H1 (cell line): Measurements from ENCODE around the gene NFIC. TPM values are rescaled to one million over a fixed set of nuclear protein-coding genes. Genes with fewer than 3 reads are reported as not detected.

Experiments
- CTCF ChIA-PET: fragments of 300-600 bp; sonication (Branson Sonifier 250); formaldehyde crosslinking; loops from one replicate; lab custom pipeline; 2021; ENCODE audit not compliant: partially characterized antibody; lab: Charles Lee
- POLR2A ChIA-PET: fragments of 300-600 bp; sonication (Branson Sonifier 250); formaldehyde crosslinking; loops from one replicate; lab custom pipeline; 2021; ENCODE audit warnings: inconsistent platforms; ENCODE audit not compliant: partially characterized antibody; lab: Charles Lee
- DNase-seq, 2 experiments: peaks; one replicate each; pipeline versions ENCODE4 v3.0.0 to v3.0.0-alpha.2; 2010 to 2022; ENCODE audit warnings: low spot score in 2 of 2, low read depth in 1 of 2, mixed read lengths in 1 of 2
- FAIRE-seq: peaks from 2 replicates; lab custom pipeline; 2011; peaks lifted over from hg19 to GRCh38; lab: Jason Lieb, UNC
- H2AFZ ChIP-seq: 2 replicates; pipeline ENCODE4 v1.8.1; 2012; ENCODE audit warnings: low read length, inconsistent platforms
- H2AK5ac ChIP-seq: 2 replicates; pipeline ENCODE4 v1.6.1; 2013; ENCODE audit warnings: low read depth, low read length
- H2BK120ac ChIP-seq: replicated peaks from 2 replicates; pipeline ENCODE3; 2013; ENCODE audit warnings: low read depth, low read length, inconsistent platforms
- H2BK12ac ChIP-seq: 2 replicates; pipeline ENCODE4 v1.6.1; 2013; ENCODE audit warnings: low read depth, low read length
- H2BK15ac ChIP-seq: 2 replicates; pipeline ENCODE4 v1.6.1; 2013; ENCODE audit warnings: low read length
- H2BK20ac ChIP-seq: 2 replicates; pipeline ENCODE4 v1.6.1; 2013; ENCODE audit warnings: low read length
- H2BK5ac ChIP-seq: 2 replicates; pipeline ENCODE4 v1.6.1; 2013; ENCODE audit warnings: low read depth, low read length
- H3K14ac ChIP-seq: 2 replicates; pipeline ENCODE4 v1.6.1; 2013; ENCODE audit warnings: inconsistent platforms; ENCODE audit not compliant: insufficient read length
- H3K18ac ChIP-seq: 2 replicates; pipeline ENCODE4 v1.6.1; 2013; ENCODE audit warnings: low read length; ENCODE audit errors: extremely low read depth
- H3K23ac ChIP-seq: 2 replicates; pipeline ENCODE4 v1.6.1; 2013; ENCODE audit warnings: inconsistent platforms; ENCODE audit not compliant: insufficient read length
- H3K23me2 ChIP-seq: 2 replicates; pipeline ENCODE4 v1.6.1; 2013; ENCODE audit warnings: low read depth, low read length
- H3K27ac ChIP-seq: 2 replicates; pipeline ENCODE4 v1.6.1; 2011; ENCODE audit warnings: low read depth, low read length, inconsistent platforms
- H3K27me3 ChIP-seq, 4 experiments: replicated peaks in 1 of 4; 1 replicate in 1 of 4; 2 replicates in 3 of 4; pipeline versions ENCODE4 v1.6.1 to v1.8.1; 2011 to 2013; ENCODE audit warnings: low read length in 3 of 4, mild to moderate bottlenecking in 3 of 4, inconsistent platforms in 2 of 4, mixed read lengths in 2 of 4, moderate library complexity in 1 of 4; ENCODE audit not compliant: control insufficient read depth in 3 of 4, insufficient read depth in 3 of 4; ENCODE audit errors: extremely low read depth in 1 of 4
- H3K36me3 ChIP-seq, 4 experiments: 2 replicates each; pipeline versions ENCODE4 v1.6.1 to v1.8.1; 2011 to 2013; ENCODE audit warnings: mild to moderate bottlenecking in 4 of 4, low read length in 3 of 4, moderate library complexity in 2 of 4, control low read depth in 1 of 4, inconsistent platforms in 1 of 4; ENCODE audit not compliant: insufficient read depth in 4 of 4, control insufficient read depth in 2 of 4
- H3K4ac ChIP-seq: replicated peaks from 2 replicates; pipeline ENCODE3; 2013; ENCODE audit warnings: low read length, low read depth, mixed read lengths, inconsistent platforms; ENCODE audit not compliant: insufficient read length
- H3K4me1 ChIP-seq, 4 experiments: replicated peaks in 1 of 4; 1 replicate in 1 of 4; 2 replicates in 3 of 4; pipeline versions ENCODE4 v1.6.1 to v1.8.1; 2011 to 2013; ENCODE audit warnings: low read length in 3 of 4, inconsistent platforms in 2 of 4, mixed read lengths in 1 of 4; ENCODE audit not compliant: insufficient read depth in 4 of 4, control insufficient read depth in 3 of 4
- H3K4me2 ChIP-seq, 2 experiments: 2 replicates each; pipeline versions ENCODE4 v1.6.1 to v1.8.1; 2011 to 2013; ENCODE audit warnings: low read depth in 2 of 2, low read length in 2 of 2, control low read depth in 1 of 2, inconsistent platforms in 1 of 2, mild to moderate bottlenecking in 1 of 2; ENCODE audit not compliant: insufficient read depth in 1 of 2
- H3K4me3 ChIP-seq, 4 experiments: fragments of 200-600, 300-600 bp in 1 of 4; sonication (generic), shearing (Covaris generic), sonication (Bioruptor Twin) in 1 of 4; 2 replicates each; pipeline versions ENCODE4 v1.5.1 to v1.8.1; 2011 to 2016; ENCODE audit warnings: low read length in 4 of 4, low read depth in 3 of 4, control low read depth in 2 of 4, inconsistent platforms in 2 of 4, mild to moderate bottlenecking in 2 of 4, mixed read lengths in 1 of 4, moderate library complexity in 1 of 4; ENCODE audit not compliant: insufficient read depth in 2 of 4; ENCODE audit errors: extremely low read depth in 1 of 4
- H3K56ac ChIP-seq: replicated peaks from 2 replicates; pipeline ENCODE3; 2013; ENCODE audit warnings: low read depth, mild to moderate bottlenecking, mixed read lengths, low read length, inconsistent platforms; ENCODE audit not compliant: insufficient read length
- H3K79me1 ChIP-seq: 2 replicates; pipeline ENCODE4 v1.6.1; 2013; ENCODE audit warnings: low read depth, low read length, control low read depth
- H3K79me2 ChIP-seq, 2 experiments: 2 replicates each; pipeline versions ENCODE4 v1.6.1 to v1.8.1; 2012 to 2013; ENCODE audit warnings: low read length in 2 of 2, mild to moderate bottlenecking in 2 of 2, inconsistent platforms in 1 of 2; ENCODE audit not compliant: insufficient read depth in 2 of 2, control insufficient read depth in 1 of 2
- H3K9ac ChIP-seq, 4 experiments: replicated peaks in 1 of 4; 1 replicate in 1 of 4; 2 replicates in 3 of 4; pipeline versions ENCODE4 v1.6.1 to v1.8.1; 2011 to 2013; ENCODE audit warnings: low read depth in 3 of 4, low read length in 3 of 4, control low read depth in 2 of 4, mild to moderate bottlenecking in 2 of 4, moderate library complexity in 2 of 4, inconsistent platforms in 1 of 4; ENCODE audit errors: extremely low read depth in 1 of 4
- H3K9me3 ChIP-seq, 2 experiments: 2 replicates each; pipeline versions ENCODE4 v1.6.1 to v1.8.1; 2012 to 2013; ENCODE audit warnings: mild to moderate bottlenecking in 2 of 2, moderate library complexity in 2 of 2, control low read depth in 1 of 2, inconsistent platforms in 1 of 2, low read depth in 1 of 2, low read length in 1 of 2, mixed read lengths in 1 of 2; ENCODE audit not compliant: insufficient read depth in 2 of 2
- H4K20me1 ChIP-seq, 2 experiments: replicated peaks in 1 of 2; 2 replicates each; pipeline versions ENCODE3 to v1.8.1; 2011 to 2013; ENCODE audit warnings: inconsistent platforms in 2 of 2, low read length in 2 of 2, mild to moderate bottlenecking in 1 of 2; ENCODE audit not compliant: insufficient read depth in 2 of 2, control insufficient read depth in 1 of 2
- H4K5ac ChIP-seq: 2 replicates; pipeline ENCODE4 v1.6.1; 2013; ENCODE audit warnings: low read length, low read depth, mixed read lengths, inconsistent platforms; ENCODE audit not compliant: insufficient read length
- H4K8ac ChIP-seq: 2 replicates; pipeline ENCODE4 v1.8.0; 2013; ENCODE audit warnings: mild to moderate bottlenecking, moderate library complexity, low read length, inconsistent platforms; ENCODE audit not compliant: insufficient read depth; ENCODE audit errors: extremely low read depth
- H4K91ac ChIP-seq: replicated peaks from 2 replicates; pipeline ENCODE3; 2013; ENCODE audit warnings: low read length, mixed read lengths, inconsistent platforms; ENCODE audit not compliant: insufficient read length
- BACH1 ChIP-seq: IDR thresholded peaks from 2 replicates; pipeline ENCODE4 v1.6.1; 2012; ENCODE audit warnings: low read length, improper control_type of control experiment
- EP300 ChIP-seq, 2 experiments: IDR thresholded peaks; 1 replicate in 1 of 2; 2 replicates in 1 of 2; pipeline ENCODE4 v1.6.1; 2011 to 2012; ENCODE audit warnings: low read depth in 2 of 2, low read length in 2 of 2, mild to moderate bottlenecking in 2 of 2, borderline replicate concordance in 1 of 2, inconsistent platforms in 1 of 2, moderate library complexity in 1 of 2
- KDM4A ChIP-seq: IDR thresholded peaks from one replicate; pipeline ENCODE4 v1.7.1; 2012; ENCODE audit warnings: low read depth, mild to moderate bottlenecking, moderate library complexity, low read length, inconsistent platforms; ENCODE audit not compliant: severe bottlenecking
- MAFK ChIP-seq: IDR thresholded peaks from 2 replicates; pipeline ENCODE4 v1.6.1; 2012; ENCODE audit warnings: low read depth, mild to moderate bottlenecking, improper control_type of control experiment, low read length
- POU5F1 ChIP-seq: IDR thresholded peaks from 2 replicates; pipeline ENCODE4 v1.6.1; 2011; ENCODE audit warnings: low read depth, mild to moderate bottlenecking, low read length, moderate library complexity
- SIN3A ChIP-seq, 2 experiments: IDR thresholded peaks in 1 of 2; conservative IDR thresholded peaks in 1 of 2; 2 replicates each; pipeline ENCODE4 v1.6.1; 2011 to 2012; ENCODE audit warnings: low read length in 2 of 2, improper control_type of control experiment in 1 of 2, low read depth in 1 of 2, mild to moderate bottlenecking in 1 of 2
- SP1 ChIP-seq: IDR thresholded peaks from 2 replicates; pipeline ENCODE4 v1.6.1; 2011; ENCODE audit warnings: low read depth, low read length
- SUZ12 ChIP-seq: fragments of 200-600 bp; sonication (generic); IDR thresholded peaks from 2 replicates; pipeline ENCODE4 v1.6.1; 2012; ENCODE audit warnings: mild to moderate bottlenecking, inconsistent platforms, low read length, moderate library complexity, mixed read lengths
- TBP ChIP-seq: IDR thresholded peaks from 2 replicates; pipeline ENCODE4 v1.6.1; 2011; ENCODE audit warnings: low read depth, low read length, improper control_type of control experiment
- TCF12 ChIP-seq: IDR thresholded peaks from 2 replicates; pipeline ENCODE4 v1.6.1; 2011; ENCODE audit warnings: low read depth, mild to moderate bottlenecking, low read length
- WGBS, 2 experiments: shearing (Covaris generic) in 1 of 2; methylation state at CpG; one replicate each; pipeline versions ENCODE4 v1.1.6 to v1.1.7; 2013 to 2015; ENCODE audit warnings: low lambda C conversion rate in 2 of 2, mixed read lengths in 2 of 2, inconsistent platforms in 1 of 2, low coverage in 1 of 2, missing lambda C conversion rate in 1 of 2; ENCODE audit not compliant: insufficient replicate concordance in 2 of 2, insufficient coverage in 1 of 2, insufficient read length in 1 of 2; ENCODE audit errors: extremely low coverage in 1 of 2, missing lambda C conversion rate in 1 of 2; 5-methylcytosine and 5-hydroxymethylcytosine counted together
- polyA plus RNA-seq, 7 experiments: library from polyadenylated mRNA; depleted of rRNA in 3 of 7; stranded (reverse) in 5 of 7; unstranded in 2 of 7; fragments of >200 nt in 5 of 7; fragments of 200-250 nt in 2 of 7; gene quantifications; 1 replicate in 5 of 7; 2 replicates in 1 of 7; 4 replicates in 1 of 7; pipeline versions ENCODE4 v1.2.1 to v1.2.3, GENCODE V29; 2011 to 2013; ENCODE audit warnings: missing spikeins in 2 of 7, mixed read lengths in 2 of 7
- total RNA-seq: library from RNA; stranded (reverse); fragmentation: NEBNext Ultra II Directional; extraction: Animal tissue kit (Norgen Biotek cat#: 25700); gene quantifications from 2 replicates; pipeline ENCODE4 v1.2.1, GENCODE V29; 2021

The NFIC gene
- total and polyA plus RNA-seq, 2 of the 8 experiments (the other 6 are each of a cell fraction or from before 2014, with no cell fraction given), result 0.56 to 3.2 TPM

DNA sequence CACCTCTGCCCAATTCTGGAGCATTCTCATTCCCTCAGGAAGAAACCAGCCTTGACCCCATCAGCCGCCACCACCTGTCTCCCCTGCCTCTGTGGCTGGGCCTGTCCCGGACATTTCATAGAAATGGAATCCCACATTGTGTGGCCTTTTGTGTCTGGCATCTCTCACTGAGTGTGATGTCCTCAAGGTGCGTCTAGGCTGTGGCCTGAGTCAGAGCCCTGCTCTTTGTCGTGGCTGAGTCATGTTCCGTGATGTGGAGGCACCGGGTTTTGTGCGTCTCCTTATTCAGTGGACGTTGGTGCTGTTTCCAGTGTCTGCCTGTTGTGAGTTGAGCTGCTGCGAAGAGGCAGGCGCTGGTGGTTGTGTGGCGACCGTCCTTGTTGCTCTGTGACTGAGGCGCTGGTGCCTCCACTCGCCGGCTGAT is 143.2 kb downstream of the NFIC start:
- H3K27ac ChIP-seq, result no peak overlapping the region
- POLR2A ChIA-PET, result interaction anchor here (1.1 kb wide), 1 partner anchor 15 kb away, joined by 4 read pairs; no protein-coding TSS in a partner anchor
- no peak overlapping the region for H3K4me2 ChIP-seq
- H3K9ac ChIP-seq, result peak overlapping the region in 1 of 4 experiments; percentile 26; a peak in 1 of 7 replicates
- H3K4ac ChIP-seq, result no peak overlapping the region
- H3K14ac ChIP-seq, result no peak overlapping the region
- no peak overlapping the region for H2BK20ac ChIP-seq
- no peak overlapping the region for H2AFZ ChIP-seq
- 0 out of 2 replicates have a peak overlapping the region, but pooled peaks have one; percentile 18 for H2BK5ac ChIP-seq
- H4K5ac ChIP-seq, result no peak overlapping the region
- peak overlapping the region; percentile 3 for H4K91ac ChIP-seq
- no peaks in the 10 kb centered on the region for H3K9me3 ChIP-seq
- H4K20me1 ChIP-seq, result peaks cover 19 to 38% of the 10 kb centered on the region in 2 experiments
- CTCF ChIA-PET, result interaction anchor here (1.0 kb wide), 1 partner anchor 27 kb away, joined by 3 read pairs; no protein-coding TSS in a partner anchor
- FAIRE-seq (no peak), DNase-seq (no peak)
- TF ChIP-seq SUZ12 (no peak), SIN3A (conservative IDR thresholded peaks at IDR 0.05 in 1 of 2, IDR thresholded peaks at IDR 0.05 in 1 of 2; ENCODE audit: low read depth in 1 of 2, low read length in 2 of 2) (no peak), TBP (no peak), EP300 (IDR thresholded peaks at IDR 0.05; ENCODE audit: borderline replicate concordance in 1 of 2, low read depth in 2 of 2, low read length in 2 of 2) (no peak), TCF12 (no peak), SP1 (no peak), MAFK (no peak), KDM4A (no peak), POU5F1 (no peak), BACH1 (no peak)
- H3K27me3 ChIP-seq, result no peaks in the 10 kb centered on the region
- H3K79me2 ChIP-seq, result peaks cover 0 to 59% of the 10 kb centered on the region in 2 experiments; a peak in 2 of 4 replicates
- H2BK15ac ChIP-seq, result 0 out of 2 replicates have a peak overlapping the region, but pooled peaks have one; percentile 29
- H3K36me3 ChIP-seq, result no peaks in the 10 kb centered on the region; a peak in 2 of 8 replicates
- H3K23ac ChIP-seq, result no peak overlapping the region
- H3K4me1 ChIP-seq, result peaks cover 0 to 9% (median 7%) of the 10 kb centered on the region in 4 experiments; a peak in 3 of 7 replicates
- 0 out of 2 replicates have a peak overlapping the region, but pooled peaks have one; percentile 39 for H2AK5ac ChIP-seq
- H3K56ac ChIP-seq, result no peak overlapping the region
- H3K4me3 ChIP-seq, result no peak overlapping the region
- WGBS, 2 experiments, result 93% methylated on average over 15 of the region's 15 CpGs; no CpG with 5 or more reads in 1 of the 2 experiments
- H3K23me2 ChIP-seq, result peaks cover 18% of the 10 kb centered on the region
- no peak overlapping the region for H2BK120ac ChIP-seq
- H3K79me1 ChIP-seq, result peaks cover 37% of the 10 kb centered on the region
- no peak overlapping the region for H4K8ac ChIP-seq
- H2BK12ac ChIP-seq, result no peak overlapping the region
- H3K18ac ChIP-seq, result no peak overlapping the region
